ENCODE measurements around the gene SKI.

Gene SKI

DNA sequence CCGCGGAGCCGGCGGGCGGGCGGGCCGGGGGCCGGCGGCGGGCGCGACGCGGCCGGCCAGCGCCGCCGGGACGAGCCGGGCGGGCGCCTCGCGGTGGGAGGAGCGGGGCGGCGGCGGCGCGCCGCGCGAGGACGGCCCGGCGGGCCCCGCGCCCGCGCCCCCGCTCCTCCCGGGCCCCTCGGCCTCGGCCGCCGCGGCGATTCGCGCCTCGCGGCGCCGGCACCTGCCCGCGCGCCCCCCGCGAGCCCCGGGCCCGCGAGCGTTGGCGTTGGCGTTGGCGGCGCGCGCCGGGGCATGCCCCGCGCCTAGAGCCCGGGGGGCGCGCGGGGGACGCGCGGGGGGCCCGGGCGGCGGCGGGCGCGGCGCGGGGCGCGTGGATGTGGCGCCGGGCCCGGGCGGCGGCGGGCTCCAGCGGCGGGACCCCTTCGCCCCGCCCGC is at the start of gene SKI:
TSS of gene SKI (plus strand) at position 163 of the 438 bp plus-strand sequence. CDS start 448 bp downstream, outside the sequence.
- DNase-seq: no peak

DNA sequence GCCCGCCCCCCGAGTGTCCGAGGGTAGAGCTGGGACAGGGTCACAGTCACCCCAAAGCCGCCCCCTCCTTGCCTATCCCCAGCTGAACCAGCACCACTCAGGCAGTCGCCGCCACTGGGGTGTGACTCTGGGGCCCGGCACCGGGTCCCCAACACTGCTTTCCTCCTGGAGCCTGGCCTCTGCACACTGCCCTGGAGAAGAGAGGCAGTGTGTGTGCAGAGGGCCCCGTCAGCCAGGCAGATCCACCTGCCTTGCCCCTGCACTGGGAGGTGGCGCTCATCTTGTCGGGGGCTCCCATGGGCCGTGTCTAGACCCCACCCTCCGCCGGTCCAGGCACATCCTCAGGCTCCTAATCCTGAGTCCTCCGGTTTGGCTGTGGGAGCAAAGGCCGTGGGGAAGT is 49.2 kb upstream of the SKI start:
- DNase-seq: no peak

DNA sequence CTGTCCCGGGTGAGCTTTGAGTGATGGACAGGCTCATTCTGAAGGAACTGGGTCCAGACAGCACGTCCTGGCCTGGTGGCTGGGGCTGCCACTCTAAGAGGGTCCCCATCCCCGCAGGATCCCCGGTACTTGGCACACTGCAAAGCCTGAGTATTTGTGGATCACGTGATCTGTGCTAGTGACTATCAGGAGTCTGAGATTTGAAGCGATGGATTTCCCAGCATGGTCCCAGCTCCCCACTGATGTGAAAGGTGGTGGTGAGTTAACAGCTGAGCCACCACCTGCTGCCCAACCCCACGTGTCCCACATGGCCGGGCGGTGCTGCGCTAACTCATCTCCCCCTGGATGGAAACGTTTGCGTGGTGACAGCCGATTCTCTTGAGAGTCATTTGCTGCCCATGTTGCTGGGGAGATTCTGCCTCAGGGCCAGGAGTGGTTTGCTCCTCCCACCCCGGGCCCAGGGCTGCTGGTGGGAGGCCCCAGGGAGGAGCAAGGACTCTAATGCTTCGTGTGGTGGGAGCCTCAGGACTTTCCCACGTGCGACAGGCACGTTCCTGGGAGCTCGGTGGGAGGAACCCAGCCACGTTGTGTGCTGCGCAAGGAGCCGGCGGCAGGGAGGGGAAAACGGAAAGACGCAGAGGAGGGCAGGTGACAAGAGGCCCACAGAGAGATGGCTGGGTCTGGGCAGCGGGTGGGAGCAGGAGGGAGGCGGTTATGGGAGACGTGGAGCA is 48.7 kb upstream of the SKI start:
- no peak for DNase-seq

DNA sequence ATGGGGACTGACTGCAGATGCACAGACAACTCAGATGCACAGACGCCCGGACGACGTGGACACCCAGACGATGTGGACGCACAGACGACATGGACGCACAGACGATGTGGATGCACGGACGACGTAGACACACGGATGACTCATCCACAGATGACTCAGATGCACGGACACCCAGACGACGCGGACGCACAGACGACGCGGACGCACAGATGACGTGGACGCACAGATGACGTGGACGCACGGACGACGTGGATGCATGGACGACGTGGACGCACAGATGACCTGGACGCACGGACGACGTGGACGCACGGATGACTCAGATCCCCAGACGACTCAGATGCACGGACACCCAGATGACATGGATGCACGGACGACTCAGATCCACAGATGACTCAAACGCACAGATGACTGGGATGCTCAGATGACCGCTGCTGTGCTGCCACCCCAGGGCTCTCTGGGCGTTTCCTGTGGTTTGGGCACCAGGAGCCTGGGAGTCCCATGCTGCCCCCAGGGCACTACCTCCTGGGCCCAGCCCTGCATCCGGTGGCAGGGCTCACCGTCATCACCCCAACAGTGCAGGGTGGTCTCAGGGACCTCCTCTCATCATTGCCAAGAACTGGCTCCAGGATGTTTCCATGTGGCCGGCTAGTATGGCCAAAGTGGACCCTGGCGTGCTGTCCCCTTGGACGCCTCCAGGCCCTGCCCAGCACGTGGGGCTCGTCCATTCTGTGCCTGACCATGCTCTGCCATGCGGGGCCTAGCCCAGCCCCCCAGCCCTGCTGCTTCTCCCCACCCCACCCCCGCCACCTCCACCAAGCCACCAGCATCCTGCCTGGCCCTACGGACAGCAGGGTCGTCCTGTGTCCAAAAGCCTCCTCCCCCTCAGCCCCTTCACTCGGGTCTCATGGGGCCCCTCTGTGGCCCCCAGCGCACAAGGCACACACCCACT is 47.5 kb upstream of the SKI start:
- no peak for DNase-seq

DNA sequence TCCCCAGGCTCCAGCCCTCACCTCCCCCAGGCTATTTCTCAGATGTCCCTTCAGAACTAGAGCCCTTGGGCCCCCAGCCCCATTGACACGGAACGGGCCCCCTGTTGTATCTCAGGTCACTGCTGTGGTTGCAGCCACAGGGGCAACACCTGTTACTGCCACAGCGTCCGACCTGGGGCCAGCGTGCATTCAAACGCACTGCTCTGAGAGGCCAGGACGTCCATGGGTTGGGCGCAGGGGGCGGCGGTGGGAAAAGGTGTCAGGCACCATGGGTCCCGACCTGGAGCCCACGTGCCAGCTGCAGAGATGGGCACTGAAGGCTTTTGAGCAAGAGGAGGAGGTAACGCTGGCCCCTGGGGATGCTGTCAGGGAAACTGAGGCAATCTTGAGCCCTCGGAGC is 46.8 kb upstream of the SKI start:
- no peak for DNase-seq

DNA sequence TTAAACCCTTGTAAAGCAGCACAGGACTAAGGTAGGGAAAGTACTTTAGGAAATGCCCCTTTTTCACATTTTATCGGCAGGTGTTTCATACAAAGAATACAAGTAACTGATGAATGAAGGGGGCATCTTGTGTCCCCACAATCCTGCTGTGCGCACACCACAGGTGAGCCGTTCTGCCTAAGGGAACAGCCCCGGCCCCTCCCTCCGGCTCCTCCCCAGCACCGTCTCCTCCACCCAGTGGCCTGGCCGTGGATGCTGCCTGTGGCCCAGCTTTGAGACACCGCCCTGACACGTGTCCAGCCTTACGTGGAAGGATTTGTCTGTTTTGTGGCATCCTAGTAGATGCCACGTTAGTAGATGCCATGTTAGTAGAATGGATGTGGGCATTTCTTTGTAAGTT is 46.4 kb upstream of the SKI start:
- no peak for DNase-seq

DNA sequence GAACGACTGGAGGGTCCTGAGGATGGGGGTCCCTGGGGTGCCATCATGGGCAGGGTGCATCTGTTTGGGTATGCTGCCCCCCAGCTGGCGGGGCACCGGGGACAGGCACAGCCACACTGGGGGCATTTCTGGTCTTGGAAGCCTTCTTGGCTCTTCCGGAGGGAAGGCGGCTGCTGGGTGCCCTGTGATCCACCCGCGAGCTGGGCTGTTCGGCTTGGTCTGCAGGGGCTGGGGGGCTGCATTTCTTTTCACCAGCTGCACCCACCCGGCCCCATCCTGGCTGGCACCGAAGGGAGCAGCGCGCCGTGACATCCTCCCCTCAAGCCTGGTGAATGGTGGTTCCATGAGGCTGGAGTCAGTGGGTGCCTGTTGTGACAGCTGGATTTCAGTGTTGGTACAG is 45.7 kb upstream of the SKI start:
- no peak for DNase-seq

DNA sequence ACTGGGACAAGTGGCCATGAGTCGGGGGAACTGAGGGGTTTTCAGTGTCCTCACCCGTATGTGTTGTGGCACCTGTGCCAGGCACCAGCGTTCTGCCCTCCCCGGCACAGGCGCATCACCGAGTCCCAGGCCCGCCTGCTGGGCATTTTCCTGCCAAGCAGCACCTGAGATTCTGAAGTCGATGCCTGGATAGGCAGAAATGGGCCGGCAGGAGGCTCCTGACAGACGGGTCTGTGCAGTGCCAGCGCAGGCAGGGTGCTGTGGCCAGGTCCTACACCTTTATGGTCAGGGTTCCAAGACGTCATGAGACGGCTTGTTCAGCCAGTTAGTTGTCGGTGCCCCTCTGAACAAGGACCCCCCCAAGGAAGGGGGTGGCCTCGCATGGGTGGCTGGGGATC is 44.2 kb upstream of the SKI start:
- no peak for DNase-seq

DNA sequence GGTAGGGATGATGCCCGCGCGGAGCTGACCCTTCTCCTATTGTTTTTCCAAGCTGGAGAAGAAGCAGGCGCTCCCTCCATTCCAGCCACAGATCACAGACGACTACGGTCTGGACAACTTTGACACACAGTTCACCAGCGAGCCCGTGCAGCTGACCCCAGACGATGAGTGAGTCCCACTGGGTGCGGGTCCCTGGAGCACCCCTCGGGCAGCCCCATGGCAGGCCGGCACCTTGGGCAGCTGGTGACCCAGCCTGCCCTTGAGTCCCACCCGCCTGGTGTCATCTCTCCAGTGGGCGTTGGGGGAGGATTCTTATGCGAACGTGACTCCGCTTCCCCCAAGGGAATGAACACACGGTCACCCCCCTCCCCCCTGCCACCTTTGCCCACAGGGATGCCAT is 43.6 kb upstream of the SKI start:
- no peak for DNase-seq

DNA sequence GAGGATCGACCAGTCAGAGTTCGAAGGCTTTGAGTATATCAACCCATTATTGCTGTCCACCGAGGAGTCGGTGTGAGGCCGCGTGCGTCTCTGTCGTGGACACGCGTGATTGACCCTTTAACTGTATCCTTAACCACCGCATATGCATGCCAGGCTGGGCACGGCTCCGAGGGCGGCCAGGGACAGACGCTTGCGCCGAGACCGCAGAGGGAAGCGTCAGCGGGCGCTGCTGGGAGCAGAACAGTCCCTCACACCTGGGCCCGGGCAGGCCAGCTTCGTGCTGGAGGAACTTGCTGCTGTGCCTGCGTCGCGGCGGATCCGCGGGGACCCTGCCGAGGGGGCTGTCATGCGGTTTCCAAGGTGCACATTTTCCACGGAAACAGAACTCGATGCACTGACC is 43.2 kb upstream of the SKI start:
- DNase-seq: no peak

DNA sequence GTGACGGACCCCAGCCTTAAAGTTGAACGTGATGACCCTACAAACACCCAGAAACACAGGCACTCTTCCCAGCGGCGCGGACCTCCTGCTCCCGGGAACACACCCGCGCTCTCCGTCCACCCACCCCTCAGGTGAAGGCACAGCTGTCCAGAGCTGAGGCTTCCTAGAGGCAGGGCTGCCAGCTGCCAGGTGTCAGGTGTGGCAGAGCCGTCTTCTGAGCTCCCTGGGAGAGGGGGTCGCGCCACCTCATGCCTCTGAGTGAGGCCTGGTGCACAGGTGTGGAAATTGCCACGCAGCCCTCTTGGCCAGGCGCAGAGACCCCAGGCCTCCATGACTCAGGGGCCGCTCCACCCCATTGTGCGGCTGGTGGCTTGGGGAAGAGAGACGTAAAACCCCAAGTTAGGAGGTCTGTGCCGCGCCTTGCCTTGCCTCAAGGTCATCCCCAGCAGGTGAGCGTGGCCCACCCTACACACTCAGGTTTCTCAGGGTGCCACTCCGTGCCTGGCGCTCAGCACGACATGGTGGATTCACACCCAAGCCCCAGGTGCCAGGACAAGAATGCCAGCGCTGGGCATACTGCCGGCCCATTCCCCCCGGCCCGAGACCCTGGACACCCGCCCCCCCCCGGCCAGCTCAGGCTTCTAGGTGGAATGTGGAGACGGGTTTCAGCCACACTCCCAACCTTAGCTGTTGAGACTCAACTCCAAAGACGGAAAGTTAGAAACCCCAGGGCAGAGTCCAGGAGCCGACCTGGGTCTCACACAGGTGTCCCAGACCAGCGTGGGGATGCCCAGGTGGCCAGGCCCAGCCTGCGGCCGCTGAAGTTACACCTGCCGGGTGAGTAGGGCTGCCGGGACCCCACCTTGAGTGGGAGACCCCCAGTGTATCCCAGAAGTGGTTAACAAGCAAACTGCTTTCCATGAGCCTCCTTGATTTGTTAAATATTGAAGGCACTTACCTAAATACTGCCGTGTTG is 42.0 kb upstream of the SKI start:
- no peak for DNase-seq

DNA sequence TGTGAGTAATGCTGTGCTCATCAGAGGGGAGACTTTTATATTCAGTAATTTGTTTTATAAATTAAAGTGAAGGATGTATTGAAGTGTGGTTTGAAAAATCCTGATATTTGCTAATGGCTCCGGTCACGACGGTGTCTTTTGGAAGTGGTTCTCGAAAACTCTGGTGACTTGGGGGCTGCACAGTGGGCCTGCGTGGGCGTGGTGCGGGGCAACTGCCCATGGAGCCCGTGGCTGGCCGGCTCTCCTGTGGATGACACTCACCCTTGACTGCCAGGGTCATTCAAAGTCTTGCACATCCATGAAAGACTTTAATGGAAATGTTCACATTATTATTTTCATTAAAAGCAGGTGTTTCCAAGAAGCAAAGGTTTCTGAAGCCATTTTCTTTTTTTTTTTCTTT is 41.2 kb upstream of the SKI start:
- no peak for DNase-seq

DNA sequence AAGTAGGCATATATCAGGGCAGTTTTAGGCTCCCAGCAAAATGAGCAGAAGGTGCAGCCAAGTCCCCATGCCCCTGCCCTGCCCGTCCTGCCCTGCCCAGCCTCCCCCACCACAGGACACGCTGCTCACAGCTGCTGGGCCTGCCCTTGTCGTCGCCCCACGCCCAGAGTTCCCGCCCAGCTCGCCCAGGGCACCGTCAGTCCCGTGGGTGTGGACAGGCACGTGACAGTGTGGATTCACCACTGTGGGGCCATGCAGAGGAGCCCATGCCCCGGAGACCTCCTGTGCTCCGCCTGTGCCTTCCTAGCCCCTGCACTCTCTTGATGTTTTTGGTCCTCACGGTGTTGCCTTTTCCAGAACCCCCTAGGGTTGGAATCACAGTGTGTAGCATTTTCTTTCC is 40.5 kb upstream of the SKI start:
- DNase-seq: no peak

DNA sequence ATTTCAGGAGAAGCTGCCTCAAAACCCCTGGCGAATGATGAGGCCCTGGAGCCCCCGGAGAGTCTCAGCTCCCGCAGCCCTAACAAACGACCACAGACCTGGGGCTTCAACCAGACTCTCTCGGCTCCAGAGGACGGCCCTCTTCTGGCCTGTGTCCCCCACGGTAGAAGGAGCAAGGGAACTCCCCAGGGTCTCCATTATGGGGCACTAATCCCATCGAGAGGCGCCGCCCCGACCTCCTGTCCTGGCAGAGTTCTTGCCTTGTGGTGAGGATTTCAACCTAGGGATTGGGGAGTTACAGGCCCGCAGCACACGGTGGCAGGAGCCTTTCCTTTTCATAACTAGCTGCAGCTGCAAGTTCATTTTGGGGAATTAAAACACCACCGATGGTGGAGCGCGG is 39.8 kb upstream of the SKI start:
- no peak for DNase-seq

DNA sequence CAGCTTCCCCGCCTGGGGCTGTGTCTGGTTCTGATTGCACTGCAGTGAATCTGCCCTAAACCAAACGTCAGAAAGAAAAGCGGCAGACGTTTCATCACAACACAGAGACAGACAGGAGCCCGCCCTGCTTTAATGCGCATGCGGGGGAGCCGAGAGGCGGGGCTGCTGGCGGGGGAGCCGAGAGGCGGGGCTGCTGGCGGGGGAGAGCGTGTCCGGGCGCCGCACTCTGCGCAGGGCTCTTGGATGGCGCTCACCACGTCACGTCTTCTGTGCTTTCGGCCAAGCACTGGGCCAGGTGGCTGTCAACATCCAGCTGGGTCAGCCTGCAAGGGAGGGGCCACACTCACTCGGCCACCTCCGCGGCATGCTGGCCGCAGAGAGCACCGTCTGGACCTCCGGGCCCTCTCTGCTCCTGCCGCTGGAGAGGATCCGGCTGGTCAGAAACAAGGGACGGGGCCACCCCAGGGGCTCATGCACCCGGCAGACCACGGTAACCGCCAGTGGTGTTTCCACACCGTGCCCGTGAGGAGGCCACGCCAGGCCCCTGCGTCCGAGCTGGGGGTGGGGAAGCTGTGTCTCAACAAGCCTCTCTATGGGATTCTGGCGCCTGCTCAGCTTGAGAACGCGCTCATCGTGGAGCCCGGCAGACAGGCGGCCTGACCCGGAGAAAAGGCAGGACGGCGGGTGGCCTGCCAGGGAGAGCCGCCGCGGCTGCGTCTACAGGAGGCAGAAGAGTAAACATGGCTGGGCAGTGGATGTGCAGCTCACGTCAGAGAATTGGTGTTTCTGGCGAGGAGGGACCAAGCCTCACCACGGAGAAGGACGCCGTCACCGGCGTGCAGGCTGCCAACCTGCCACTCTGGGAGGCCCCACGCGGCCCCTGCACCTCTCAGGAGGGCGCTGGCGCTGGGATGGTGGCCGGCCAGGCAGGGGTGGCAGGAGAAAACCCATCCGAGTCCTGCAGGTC is 38.4 kb upstream of the SKI start:
- peak; percentile 87 for DNase-seq

DNA sequence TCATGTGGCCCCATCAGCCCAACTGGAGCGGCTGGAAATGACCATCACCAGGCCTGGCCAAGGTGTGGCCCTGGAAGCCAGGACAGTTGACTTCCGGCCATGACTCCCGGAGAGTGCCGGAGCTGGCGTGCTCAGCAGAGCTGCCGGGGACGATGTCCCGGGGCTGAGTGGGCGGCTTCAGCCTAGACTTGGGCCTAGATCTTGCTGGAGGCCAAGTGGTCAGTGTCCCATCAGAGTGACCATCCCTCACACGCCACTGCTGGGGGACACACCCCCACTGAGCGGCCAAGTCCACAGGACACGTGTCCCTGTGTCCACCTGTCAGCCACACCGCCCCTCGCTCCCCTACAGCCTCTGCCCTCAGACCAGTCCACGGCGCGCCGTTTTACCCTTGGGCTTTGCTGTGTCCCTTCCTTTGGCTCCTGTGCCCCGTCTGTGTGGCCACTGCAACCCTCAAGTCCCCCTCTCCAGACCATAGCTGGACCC is 37.6 kb upstream of the SKI start:
- DNase-seq: no peak

DNA sequence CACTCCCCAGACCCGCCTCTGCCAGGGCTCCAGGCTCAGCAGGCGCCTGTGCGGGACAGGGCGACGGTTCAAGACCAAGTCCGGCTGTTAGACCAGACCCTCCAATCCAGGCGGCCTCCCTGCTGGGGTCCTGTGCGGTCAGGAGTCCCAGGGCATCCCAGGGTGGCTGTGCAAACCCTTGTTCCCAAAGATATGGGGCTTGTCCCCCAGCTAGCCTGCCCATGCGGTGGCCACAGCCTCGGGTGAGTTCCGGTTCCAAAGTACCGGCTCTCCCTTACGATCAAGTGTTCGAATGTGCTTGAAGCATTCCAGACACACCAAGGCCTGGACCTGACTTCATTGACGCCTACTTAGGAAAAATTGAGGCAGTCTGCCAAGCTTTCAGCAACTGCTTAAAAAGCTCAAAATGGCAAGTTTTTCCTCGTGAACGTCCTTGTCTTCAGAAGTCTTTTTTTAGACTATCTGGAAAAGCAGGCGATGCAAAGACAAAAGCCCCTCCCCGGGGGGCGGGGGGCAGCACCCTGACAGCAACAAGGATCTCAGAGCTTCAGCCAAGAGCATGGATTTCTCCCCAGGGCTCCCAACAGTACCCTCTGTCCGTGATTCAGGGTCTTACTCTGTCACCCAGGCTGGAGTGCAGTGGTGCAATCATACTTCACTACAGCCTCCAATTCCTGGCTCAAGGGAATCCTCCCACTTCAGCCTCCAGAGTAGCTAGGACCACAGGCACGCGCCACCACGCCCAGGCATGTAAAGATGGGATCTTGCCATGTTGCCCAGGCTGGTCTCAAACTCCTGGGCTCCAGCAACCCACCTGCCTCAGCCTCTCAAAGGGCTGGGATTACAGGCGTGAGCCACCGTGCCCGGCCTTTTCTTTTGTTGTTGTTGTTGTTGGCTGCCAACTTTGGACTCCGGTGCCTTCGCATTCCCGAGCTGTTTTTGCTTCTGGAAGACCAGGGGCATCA is 35.8 kb upstream of the SKI start:
- no peak for DNase-seq

DNA sequence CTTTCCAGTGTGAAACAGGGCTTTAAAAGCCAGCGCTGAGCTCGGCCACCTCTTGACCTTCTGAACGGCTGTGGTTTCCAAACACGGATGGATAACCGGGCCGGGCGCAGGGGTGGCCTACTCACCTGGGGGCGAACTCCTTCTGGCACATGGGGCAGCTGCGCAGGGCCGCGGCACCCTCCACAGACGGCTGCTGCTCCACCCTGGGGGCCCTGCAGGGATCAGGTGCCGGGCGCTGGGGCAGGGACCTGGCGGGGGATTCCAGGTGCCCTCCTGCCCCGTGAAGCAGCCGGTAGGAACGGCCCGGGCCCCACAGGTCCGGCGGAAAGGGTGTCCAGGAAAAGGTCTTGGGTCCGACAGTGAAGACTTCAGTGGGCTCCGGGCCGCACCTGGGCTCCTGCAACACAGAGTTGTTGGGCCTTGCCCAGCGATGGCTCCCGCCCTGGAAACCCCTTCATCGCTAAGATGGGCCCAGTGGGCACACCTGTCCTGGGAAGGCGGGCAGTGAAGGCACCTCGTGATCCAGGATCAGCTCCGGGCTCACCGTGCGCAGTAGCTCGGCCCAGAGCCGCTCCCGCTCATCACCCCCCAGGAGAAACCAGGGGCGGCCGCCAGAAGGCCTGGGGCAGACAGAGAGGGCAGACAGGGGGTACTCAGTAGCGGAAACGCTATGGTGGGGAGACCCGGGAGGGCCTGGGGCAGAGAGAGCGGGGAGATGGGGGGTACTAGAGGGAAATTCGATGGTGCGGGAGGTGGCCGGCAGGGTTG is 34.4 kb upstream of the SKI start:
- no peak for DNase-seq

DNA sequence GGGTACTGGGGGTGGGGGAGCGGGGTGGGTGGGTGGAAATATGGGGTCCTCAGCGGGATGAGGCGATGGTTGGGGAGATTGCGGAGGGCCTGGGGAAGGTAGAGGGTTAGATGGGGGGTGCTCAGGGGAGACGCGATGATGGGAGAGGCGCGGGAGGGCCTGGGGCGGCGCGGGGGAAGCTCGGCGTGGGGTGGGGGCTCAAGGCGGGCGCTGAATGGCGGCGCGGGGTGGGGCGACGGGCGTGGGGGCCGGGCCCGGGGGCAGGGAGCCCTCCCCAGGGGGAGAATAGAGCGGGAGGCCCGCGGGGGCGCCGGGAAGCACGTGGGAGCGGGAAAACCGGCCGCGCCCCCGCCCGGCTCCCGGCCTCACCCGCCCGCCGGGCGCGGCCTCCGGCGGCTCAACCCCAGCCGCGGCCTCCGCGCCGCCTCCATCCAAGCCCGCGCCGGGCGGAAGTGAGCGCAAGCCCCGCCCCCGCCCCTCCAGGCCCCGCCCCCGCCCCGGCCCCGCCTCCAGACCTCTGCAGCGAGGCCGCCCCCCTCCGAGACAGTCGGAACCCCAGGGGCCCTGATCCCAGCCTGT is 33.7 kb upstream of the SKI start, which contains the start of gene FAAP20:
TSS of gene FAAP20 (minus strand) at position 454 of the 579 bp plus-strand sequence. CDS start at position 431, 23 bp downstream.
- no peak for DNase-seq
